ENCODE data around the gene OR10K1. TPM values are rescaled to one million over a fixed set of nuclear protein-coding genes. Genes with fewer than 3 reads are reported as not detected.

The OR10K1 gene, protein sequence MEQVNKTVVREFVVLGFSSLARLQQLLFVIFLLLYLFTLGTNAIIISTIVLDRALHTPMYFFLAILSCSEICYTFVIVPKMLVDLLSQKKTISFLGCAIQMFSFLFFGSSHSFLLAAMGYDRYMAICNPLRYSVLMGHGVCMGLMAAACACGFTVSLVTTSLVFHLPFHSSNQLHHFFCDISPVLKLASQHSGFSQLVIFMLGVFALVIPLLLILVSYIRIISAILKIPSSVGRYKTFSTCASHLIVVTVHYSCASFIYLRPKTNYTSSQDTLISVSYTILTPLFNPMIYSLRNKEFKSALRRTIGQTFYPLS
- polyA plus RNA-seq (2012; ENCODE audit: insufficient read length, low read depth) = not detected

DNA sequence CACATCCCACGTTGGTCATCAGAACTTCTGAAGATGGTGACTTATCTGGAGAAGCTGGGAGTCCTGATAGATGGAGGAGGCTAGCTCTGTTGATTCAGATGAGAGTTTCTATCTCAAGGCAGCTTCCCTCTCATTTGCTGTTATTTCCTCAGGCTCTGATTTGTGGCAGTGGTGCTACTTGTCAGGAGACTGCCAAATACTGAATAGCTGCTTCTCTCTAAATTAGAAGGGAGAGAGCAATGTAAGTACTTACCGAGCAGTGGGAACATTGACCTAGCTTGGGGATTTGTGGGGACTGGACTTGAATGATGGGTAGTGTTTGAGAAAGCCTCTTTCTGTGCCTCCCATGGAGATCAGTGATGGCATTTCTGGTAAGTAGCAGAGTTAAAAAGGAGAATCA, at the start of gene OR10K1:
Gene OR10K1 (plus strand): TSS at position 301 of the 400 bp plus-strand sequence. CDS start 3,728 bp downstream, outside the sequence.
- TF ChIP-seq REST (IDR thresholded peaks at IDR 0.05; ENCODE audit: insufficient read depth in 1 of 2, low read depth in 2 of 2, low read length in 2 of 2) (no peak), FOXP2 (optimal IDR thresholded peaks at IDR 0.05; ENCODE audit: borderline replicate concordance, extremely low read depth, extremely low read length, insufficient read depth) (no peak)

GRCh38 chr1:158414651-158415345, 46.8 kb upstream of the OR10K1 start:
- TF ChIP-seq SIN3A (IDR thresholded peaks at IDR 0.05; ENCODE audit: borderline replicate concordance, insufficient read depth, low read length) = no peak
- no peak for TF ChIP-seq POLR2AphosphoS5 (IDR thresholded peaks at IDR 0.05; ENCODE audit: low read depth, low read length)

- no peak for TF ChIP-seq TAF1 (IDR thresholded peaks at IDR 0.05; ENCODE audit: borderline replicate concordance, insufficient read depth, low read length)
- no peak for TF ChIP-seq POLR2AphosphoS5 (IDR thresholded peaks at IDR 0.05; ENCODE audit: low read depth, low read length)
- TF ChIP-seq SIN3A (IDR thresholded peaks at IDR 0.05; ENCODE audit: borderline replicate concordance, insufficient read depth, low read length) = no peak
- no peak for TF ChIP-seq FOXP2 (optimal IDR thresholded peaks at IDR 0.05; ENCODE audit: borderline replicate concordance, extremely low read depth, extremely low read length, insufficient read depth)
- TF ChIP-seq REST (IDR thresholded peaks at IDR 0.05; ENCODE audit: insufficient read depth in 1 of 2, low read depth in 2 of 2, low read length in 2 of 2) = no peak
These were observed 44.0 kb upstream of the OR10K1 start for GRCh38 chr1:158417586-158417985.

DNA sequence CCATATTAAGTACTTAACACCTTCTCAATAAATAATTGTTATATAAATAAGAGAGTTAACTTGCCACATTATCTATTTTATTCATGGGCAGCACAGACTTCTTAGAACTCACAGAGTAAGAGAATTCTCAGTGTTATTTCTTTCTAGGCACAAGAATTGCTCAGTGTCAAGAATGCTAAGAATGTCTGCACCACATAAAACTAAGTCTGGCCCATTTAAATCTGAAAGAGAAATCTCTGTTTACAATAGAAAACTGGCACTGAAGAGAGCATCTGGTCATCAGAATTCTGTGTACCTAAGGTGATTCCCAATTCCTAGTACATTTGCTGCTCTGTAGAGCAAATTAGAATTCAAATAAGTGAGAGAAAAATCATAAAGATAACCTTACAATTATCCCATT, 39.4 kb upstream of the OR10K1 start:
- TF ChIP-seq REST (IDR thresholded peaks at IDR 0.05; ENCODE audit: insufficient read depth in 1 of 2, low read depth in 2 of 2, low read length in 2 of 2) = no peak
- no peak for TF ChIP-seq POLR2AphosphoS5 (IDR thresholded peaks at IDR 0.05; ENCODE audit: low read depth, low read length)

DNA sequence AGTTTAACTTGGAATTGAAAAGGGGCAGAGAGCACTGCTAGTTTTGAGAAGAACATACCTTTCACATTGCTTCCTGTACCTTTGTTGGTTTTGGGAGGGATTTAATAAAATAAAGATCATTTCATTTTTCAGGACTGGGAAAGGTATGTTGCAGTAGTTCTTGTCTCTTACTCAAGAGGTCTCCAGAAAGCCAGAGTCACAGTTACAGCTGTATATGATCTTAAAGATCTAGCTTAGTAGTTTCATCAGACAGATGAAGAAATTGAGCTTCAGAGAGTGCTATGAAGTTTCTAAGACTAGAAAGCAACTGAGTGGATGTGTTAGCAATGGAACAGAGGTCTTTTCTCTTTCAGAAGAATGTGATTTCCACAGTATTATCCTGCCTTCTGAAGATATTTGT, 36.6 kb upstream of the OR10K1 start:
- TF ChIP-seq SIN3A (IDR thresholded peaks at IDR 0.05; ENCODE audit: borderline replicate concordance, insufficient read depth, low read length) = no peak

DNA sequence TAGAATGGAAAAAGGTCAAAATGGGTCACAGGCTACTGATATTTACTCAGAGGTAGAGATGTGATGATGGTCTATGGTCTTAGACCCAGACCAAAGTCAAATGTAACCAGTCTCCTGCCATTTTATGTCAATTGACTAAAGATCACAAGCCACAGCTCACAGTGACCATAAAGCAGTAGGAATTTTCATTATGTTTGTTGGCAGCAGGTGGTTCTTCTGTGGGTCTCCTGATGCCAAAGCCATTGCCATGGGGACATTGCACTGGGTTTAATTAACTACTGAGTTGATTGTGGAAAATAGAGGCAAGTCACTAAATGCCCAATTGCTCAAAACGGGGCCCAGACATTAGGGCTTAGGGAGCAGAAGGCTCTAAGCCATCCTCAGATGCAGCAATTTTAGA, 35.5 kb upstream of the OR10K1 start, which contains the start of gene OR10K2:
Gene OR10K2 (minus strand): TSS at position 101 of the 400 bp plus-strand sequence. CDS start 5,371 bp downstream, outside the sequence.
- TF ChIP-seq SIN3A (IDR thresholded peaks at IDR 0.05; ENCODE audit: borderline replicate concordance, insufficient read depth, low read length) = no peak
- TF ChIP-seq TAF1 (IDR thresholded peaks at IDR 0.05; ENCODE audit: borderline replicate concordance, insufficient read depth, low read length) = no peak

DNA sequence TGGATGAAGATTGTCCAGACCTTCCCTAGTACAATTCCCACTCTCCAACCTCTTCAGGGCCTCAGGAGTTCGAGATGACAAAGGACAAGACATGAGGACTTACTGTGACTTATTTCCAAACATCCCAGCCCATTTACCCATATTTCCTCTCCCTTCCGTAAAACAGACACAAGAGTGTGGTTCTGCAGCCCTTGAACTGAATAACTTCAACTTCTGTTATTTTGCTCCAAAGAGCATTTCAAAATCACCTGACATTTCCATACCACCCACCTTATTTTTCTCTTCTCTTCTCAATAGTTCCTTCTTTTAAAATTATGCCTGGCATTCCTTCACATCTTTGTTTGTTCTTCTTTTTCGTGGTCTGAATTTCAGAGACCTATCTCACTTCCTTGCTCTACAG, 26.9 kb upstream of the OR10K1 start:
- no peak for TF ChIP-seq SIN3A (IDR thresholded peaks at IDR 0.05; ENCODE audit: borderline replicate concordance, insufficient read depth, low read length)
- no peak for TF ChIP-seq FOXP2 (optimal IDR thresholded peaks at IDR 0.05; ENCODE audit: borderline replicate concordance, extremely low read depth, extremely low read length, insufficient read depth)
- no peak for TF ChIP-seq TAF1 (IDR thresholded peaks at IDR 0.05; ENCODE audit: borderline replicate concordance, insufficient read depth, low read length)
- TF ChIP-seq POLR2AphosphoS5 (IDR thresholded peaks at IDR 0.05; ENCODE audit: low read depth, low read length) = no peak
- no peak for TF ChIP-seq REST (IDR thresholded peaks at IDR 0.05; ENCODE audit: insufficient read depth in 1 of 2, low read depth in 2 of 2, low read length in 2 of 2)

Measured in PFSK-1 (cell line).